Suprapubic skin (tissue), 4 donors: ENCODE data around the gene AGMO. TPM values are rescaled to one million over a fixed set of nuclear protein-coding genes. Genes with fewer than 3 reads are reported as not detected.
"Not testable (repeated sequence)": the region's sequence is repeated elsewhere in the genome, so short reads cannot be mapped to it uniquely, and the experiment has no call there.

Experiments
- DNase-seq, 2 donors: peaks; one replicate each; pipeline ENCODE4 v3.0.0-alpha.2; 2019; ENCODE audit warnings: low spot score in 2 of 2
- H3K27ac ChIP-seq: fragments of 200-600 bp; sonication (generic); one replicate; pipeline ENCODE4 v1.5.1; 2019
- H3K27me3 ChIP-seq: fragments of 200-600 bp; sonication (generic); one replicate; pipeline ENCODE4 v1.5.1; 2019
- H3K36me3 ChIP-seq: fragments of 200-600 bp; sonication (generic); one replicate; pipeline ENCODE4 v1.5.1; 2019
- H3K4me1 ChIP-seq: fragments of 200-600 bp; sonication (generic); one replicate; pipeline ENCODE4 v1.5.1; 2019
- H3K4me3 ChIP-seq: fragments of 200-600 bp; sonication (generic); one replicate; pipeline ENCODE4 v1.5.1; 2019; ENCODE audit warnings: mild to moderate bottlenecking
- H3K9me3 ChIP-seq: fragments of 200-600 bp; sonication (generic); one replicate; pipeline ENCODE4 v1.5.1; 2019
- EP300 ChIP-seq: sonication (generic); formaldehyde crosslinking; IDR thresholded peaks from one replicate; pipeline ENCODE4 v1.6.1; 2017; ENCODE audit warnings: antibody characterized with exemption
- POLR2A ChIP-seq, 2 donors: fragments of 450-650 bp; IDR thresholded peaks; one replicate each; pipeline ENCODE4 v1.6.1; 2017; ENCODE audit warnings: antibody characterized with exemption in 2 of 2, mild to moderate bottlenecking in 2 of 2, moderate library complexity in 2 of 2
- POLR2AphosphoS5 ChIP-seq, 3 donors: sonication (generic); formaldehyde crosslinking; IDR thresholded peaks; one replicate each; pipeline ENCODE4 v1.6.1; 2017; ENCODE audit warnings: antibody characterized with exemption in 3 of 3
- WGBS: methylation state at CpG from one replicate; pipeline ENCODE4 v1.1.5; 2018; 5-methylcytosine and 5-hydroxymethylcytosine counted together
- total RNA-seq, 4 donors: library from RNA; depleted of rRNA; stranded (reverse); fragments of >200 nt; gene quantifications; one replicate each; pipeline ENCODE4 v1.1.0, GENCODE V29; 2016
- TF ChIP-seq, protein P1 (sequence below), 2 donors: fragments of 200-600 bp in 1 of 2; fragments of 450-650 bp in 1 of 2; sonication (generic) in 1 of 2; IDR thresholded peaks; one replicate each; pipeline ENCODE4 v1.5.1; 2016 to 2019; ENCODE audit warnings: antibody characterized with exemption in 2 of 2, mild to moderate bottlenecking in 1 of 2, moderate library complexity in 1 of 2

AGMO gene
- total RNA-seq, 4 donors from 2014 or later = 0.40 TPM; not detected in 3

DNA sequence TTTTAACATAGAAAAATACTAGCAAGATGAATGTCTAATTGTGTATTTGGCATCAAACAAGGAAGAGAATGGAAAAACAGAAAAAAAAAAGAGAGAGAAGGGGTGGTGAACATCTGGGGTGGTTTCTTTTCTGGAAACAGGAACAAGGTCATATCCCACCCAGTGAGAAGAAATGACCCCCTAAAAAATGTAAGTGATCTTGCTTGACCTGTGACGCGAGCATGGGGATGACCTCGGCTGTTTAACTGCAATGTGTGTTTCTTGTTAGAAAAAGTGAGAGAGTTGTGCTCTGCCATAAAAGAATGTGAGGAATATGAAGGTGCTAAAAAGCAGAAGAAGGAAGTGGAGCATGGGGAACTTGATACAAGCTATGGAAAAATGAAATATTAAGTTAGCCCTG is 258.5 kb downstream of the AGMO start:
- DNase-seq = no peak
- Histone ChIP-seq H3K4me3 (no peak overlapping the region), H3K4me1 (no peaks in the 10 kb centered on the region), H3K9me3 (no peaks in the 10 kb centered on the region), H3K36me3 (no peaks in the 10 kb centered on the region), H3K27ac (no peak overlapping the region), H3K27me3 (no peaks in the 10 kb centered on the region)
- no peak for TF ChIP-seq POLR2A (IDR thresholded peaks at IDR 0.05)
- no peak for TF ChIP-seq EP300
- TF ChIP-seq, protein P1, sequence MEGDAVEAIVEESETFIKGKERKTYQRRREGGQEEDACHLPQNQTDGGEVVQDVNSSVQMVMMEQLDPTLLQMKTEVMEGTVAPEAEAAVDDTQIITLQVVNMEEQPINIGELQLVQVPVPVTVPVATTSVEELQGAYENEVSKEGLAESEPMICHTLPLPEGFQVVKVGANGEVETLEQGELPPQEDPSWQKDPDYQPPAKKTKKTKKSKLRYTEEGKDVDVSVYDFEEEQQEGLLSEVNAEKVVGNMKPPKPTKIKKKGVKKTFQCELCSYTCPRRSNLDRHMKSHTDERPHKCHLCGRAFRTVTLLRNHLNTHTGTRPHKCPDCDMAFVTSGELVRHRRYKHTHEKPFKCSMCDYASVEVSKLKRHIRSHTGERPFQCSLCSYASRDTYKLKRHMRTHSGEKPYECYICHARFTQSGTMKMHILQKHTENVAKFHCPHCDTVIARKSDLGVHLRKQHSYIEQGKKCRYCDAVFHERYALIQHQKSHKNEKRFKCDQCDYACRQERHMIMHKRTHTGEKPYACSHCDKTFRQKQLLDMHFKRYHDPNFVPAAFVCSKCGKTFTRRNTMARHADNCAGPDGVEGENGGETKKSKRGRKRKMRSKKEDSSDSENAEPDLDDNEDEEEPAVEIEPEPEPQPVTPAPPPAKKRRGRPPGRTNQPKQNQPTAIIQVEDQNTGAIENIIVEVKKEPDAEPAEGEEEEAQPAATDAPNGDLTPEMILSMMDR (IDR thresholded peaks at IDR 0.05) = no peak
- TF ChIP-seq POLR2AphosphoS5 (IDR thresholded peaks at IDR 0.05) = no peak
- 74% methylated on average over 3 of the region's 3 CpGs for WGBS

DNA sequence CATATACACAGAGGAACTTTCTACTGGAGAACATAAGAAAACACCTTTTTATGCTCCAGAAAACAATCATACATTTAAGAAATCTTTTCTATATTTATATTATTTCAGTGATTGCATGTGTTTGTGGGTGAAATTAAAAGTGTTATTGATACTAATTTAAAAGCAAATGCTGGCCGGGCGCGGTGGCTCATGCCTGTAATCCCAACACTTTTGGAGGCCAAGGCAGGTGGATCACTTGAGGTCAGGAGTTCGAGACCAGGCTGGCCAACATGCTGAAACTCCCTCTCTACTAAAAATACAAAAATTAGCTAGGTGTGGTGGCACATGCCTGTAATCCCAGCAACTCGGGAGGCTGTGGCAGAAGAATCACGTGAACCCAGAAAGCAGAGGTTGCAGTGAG is 260.8 kb downstream of the AGMO start:
- not testable (repeated sequence) for H3K9me3 ChIP-seq, H3K4me3 ChIP-seq, H3K27ac ChIP-seq, DNase-seq, H3K27me3 ChIP-seq, H3K4me1 ChIP-seq, H3K36me3 ChIP-seq
- 85% methylated on average over 6 of the region's 6 CpGs for WGBS

DNA sequence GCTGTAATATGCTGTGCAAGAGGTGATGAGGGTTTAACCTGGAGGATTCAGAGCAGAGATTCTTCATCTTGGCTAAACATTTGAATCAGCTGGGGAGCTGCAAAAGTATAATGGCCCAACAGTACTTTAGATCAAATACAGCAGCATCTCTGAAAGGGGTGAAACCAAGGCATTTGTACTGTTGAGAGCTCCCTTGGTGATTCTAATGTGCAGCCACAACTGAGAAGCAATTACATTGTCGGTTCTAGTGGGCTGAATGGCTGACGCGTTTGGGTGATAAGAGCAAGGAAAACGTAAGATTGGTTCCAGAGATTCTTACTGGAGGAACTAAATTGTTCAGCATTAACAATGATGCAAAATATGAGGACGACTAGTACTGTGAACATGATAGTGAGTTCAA is 269.7 kb downstream of the AGMO start:
- Histone ChIP-seq H3K4me3 (no peak overlapping the region), H3K9me3 (no peaks in the 10 kb centered on the region), H3K27me3 (no peaks in the 10 kb centered on the region), H3K36me3 (no peaks in the 10 kb centered on the region), H3K4me1 (no peaks in the 10 kb centered on the region), H3K27ac (no peak overlapping the region)
- 83% methylated on average over 5 of the region's 5 CpGs for WGBS
- no peak for DNase-seq
- TF ChIP-seq POLR2AphosphoS5 (IDR thresholded peaks at IDR 0.05) = no peak
- TF ChIP-seq POLR2A (IDR thresholded peaks at IDR 0.05) = no peak
- TF ChIP-seq, protein P1 (IDR thresholded peaks at IDR 0.05) = no peak
- no peak for TF ChIP-seq EP300

DNA sequence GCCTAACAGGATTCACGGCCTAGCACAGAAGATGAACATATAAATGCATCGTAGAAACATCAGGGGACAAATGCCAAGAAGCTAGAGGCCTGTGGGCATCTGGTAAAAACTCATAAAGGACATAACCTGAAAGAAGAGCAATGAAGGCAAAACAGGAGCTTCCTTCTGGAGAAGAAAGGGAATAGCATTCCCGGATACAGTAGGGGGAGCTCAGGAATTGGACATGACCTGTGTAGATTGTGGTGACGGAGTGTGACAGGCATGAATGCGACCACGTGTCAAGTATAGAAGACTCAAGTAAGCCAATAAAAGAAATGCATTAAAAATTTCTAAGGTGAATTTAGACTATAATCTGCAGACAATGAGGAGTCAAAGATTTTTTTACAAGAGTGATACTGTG is 270.1 kb downstream of the AGMO start:
- TF ChIP-seq POLR2A (IDR thresholded peaks at IDR 0.05) (no peak), EP300 (no peak), POLR2AphosphoS5 (IDR thresholded peaks at IDR 0.05) (no peak)
- TF ChIP-seq, protein P1 (IDR thresholded peaks at IDR 0.05) = no peak
- Histone ChIP-seq H3K27me3 (no peaks in the 10 kb centered on the region), H3K9me3 (no peaks in the 10 kb centered on the region), H3K27ac (no peak overlapping the region), H3K36me3 (no peaks in the 10 kb centered on the region), H3K4me3 (no peak overlapping the region), H3K4me1 (no peaks in the 10 kb centered on the region)
- no peak for DNase-seq
- 71% methylated on average over 6 of the region's 6 CpGs for WGBS

DNA sequence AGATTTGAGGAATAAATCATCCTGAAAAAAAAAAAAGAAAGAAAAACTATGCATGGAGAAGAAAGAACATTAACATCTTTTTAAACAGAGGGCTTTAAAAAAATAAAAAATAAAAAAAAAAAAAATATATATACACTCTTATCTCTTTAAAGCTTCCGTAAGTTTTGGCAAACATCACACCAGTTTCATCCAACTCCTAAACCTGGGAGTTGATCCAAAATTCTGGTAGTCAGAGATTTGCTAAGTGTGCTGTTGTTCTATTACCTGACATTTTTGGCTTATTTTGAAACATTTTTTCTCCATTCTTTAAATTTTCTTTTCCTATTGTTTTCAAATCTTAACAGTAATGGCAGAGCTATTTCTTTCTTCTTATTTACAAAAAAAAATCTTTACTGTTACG is 273.1 kb downstream of the AGMO start:
- H3K9me3 ChIP-seq = no peaks in the 10 kb centered on the region
- no peaks in the 10 kb centered on the region for H3K4me1 ChIP-seq
- no peak overlapping the region for H3K4me3 ChIP-seq
- no peak for DNase-seq
- TF ChIP-seq EP300 (no peak), POLR2A (IDR thresholded peaks at IDR 0.05) (no peak), POLR2AphosphoS5 (IDR thresholded peaks at IDR 0.05) (no peak)
- TF ChIP-seq, protein P1 (IDR thresholded peaks at IDR 0.05) = no peak
- 49% methylated on average over 2 of the region's 2 CpGs for WGBS
- H3K27me3 ChIP-seq = no peaks in the 10 kb centered on the region
- no peaks in the 10 kb centered on the region for H3K36me3 ChIP-seq
- no peak overlapping the region for H3K27ac ChIP-seq

DNA sequence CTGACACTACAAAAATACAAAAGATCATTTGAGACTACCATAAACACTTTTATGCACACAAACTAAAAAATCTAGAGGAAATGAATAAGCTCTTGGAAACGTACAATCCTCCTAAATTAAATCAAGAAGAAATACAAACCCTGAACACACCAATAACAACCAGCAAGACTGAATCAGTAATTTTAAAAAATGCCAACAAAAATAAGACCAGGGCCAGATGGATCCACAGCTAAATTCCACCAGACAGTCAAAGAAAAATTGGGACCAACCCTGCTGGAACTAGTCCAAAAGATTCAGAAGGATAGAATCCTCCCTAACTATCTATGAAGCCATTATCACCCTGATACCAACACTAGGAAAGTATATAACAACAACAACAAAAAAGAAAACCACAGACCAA is 277.4 kb downstream of the AGMO start:
- no peaks in the 10 kb centered on the region for H3K27me3 ChIP-seq
- peaks cover 3% of the 10 kb centered on the region for H3K9me3 ChIP-seq
- H3K27ac ChIP-seq = no peak overlapping the region
- peaks cover 9% of the 10 kb centered on the region for H3K4me1 ChIP-seq
- no peak for DNase-seq
- TF ChIP-seq, protein P1 (IDR thresholded peaks at IDR 0.05) = no peak
- TF ChIP-seq EP300 (no peak), POLR2AphosphoS5 (IDR thresholded peaks at IDR 0.05) (no peak), POLR2A (IDR thresholded peaks at IDR 0.05) (no peak)
- 50% methylated on average over 1 of the region's 1 CpG for WGBS
- no peak overlapping the region for H3K4me3 ChIP-seq
- no peaks in the 10 kb centered on the region for H3K36me3 ChIP-seq
